Brain microvascular endothelial cell (primary cell): Measurements from ENCODE around the gene ARHGEF39.
"Not testable (repeated sequence)": the region's sequence is repeated elsewhere in the genome, so short reads cannot be mapped to it uniquely, and the experiment has no call there.

Experiments
- DNase-seq: peaks from one replicate; pipeline ENCODE4 v3.0.0-alpha.2; 2020
- H3K27ac ChIP-seq: fragments of 250-450 bp; sonication (Bioruptor Pico); 2 replicates; pipeline ENCODE4 v1.5.1; 2020; ENCODE audit warnings: mild to moderate bottlenecking, moderate library complexity
- H3K27me3 ChIP-seq: fragments of 250-450 bp; sonication (Bioruptor Pico); replicated peaks from 2 replicates; pipeline ENCODE4 v1.5.1; 2020; ENCODE audit warnings: mild to moderate bottlenecking
- H3K36me3 ChIP-seq: fragments of 250-450 bp; sonication (Bioruptor Pico); replicated peaks from 2 replicates; pipeline ENCODE4 v1.5.1; 2020; ENCODE audit warnings: mild to moderate bottlenecking
- H3K4me3 ChIP-seq: 2 replicates; pipeline ENCODE4 v1.5.1; 2011; ENCODE audit warnings: low read depth, mild to moderate bottlenecking, control low read depth, low read length, moderate library complexity
- CTCF ChIP-seq: IDR thresholded peaks from 2 replicates; pipeline ENCODE4 v1.5.1; 2011; ENCODE audit warnings: low read depth, mild to moderate bottlenecking, moderate library complexity, low read length, control low read depth, inconsistent platforms; ENCODE audit errors: missing control alignments
- in situ Hi-C: cut with HindIII; loops from 2 replicates; pipeline ENCODE4 v1.10.0; 2017; ENCODE audit warnings: low sequenced_read_pairs, low pct_ligation_motif_present

The ARHGEF39 gene

GRCh38 chr9:35650341-35651158 is 14.4 kb downstream of the ARHGEF39 start, which contains the start of gene SIT1:
Gene SIT1, minus strand, starts transcription at chr9:35650931. Its CDS starts 78 bp downstream, at chr9:35650853.
- Histone ChIP-seq H3K36me3 (no peaks in the 10 kb centered on the region), H3K27me3 (no peaks in the 10 kb centered on the region), H3K27ac (no peak within 1 kb of the TSS), H3K4me3 (no peak within 1 kb of the TSS)
- in situ Hi-C loops, result no loop called here
- no peak for TF ChIP-seq CTCF
- DNase-seq, result no peak

GRCh38 chr9:35649431-35650340 is 15.3 kb downstream of the ARHGEF39 start:
- DNase-seq, result no peak
- Histone ChIP-seq H3K27ac (no peak overlapping the region), H3K4me3 (no peak overlapping the region), H3K27me3 (no peaks in the 10 kb centered on the region), H3K36me3 (no peaks in the 10 kb centered on the region)
- in situ Hi-C loops, result no loop called here
- no peak for TF ChIP-seq CTCF

- TF ChIP-seq CTCF, result peak; percentile 82
- DNase-seq, result peak; percentile 81
- Histone ChIP-seq H3K4me3 (peak overlapping the region; percentile 71), H3K36me3 (no peaks in the 10 kb centered on the region), H3K27me3 (no peaks in the 10 kb centered on the region), H3K27ac (no peak overlapping the region)
- in situ Hi-C loops, result no loop called here
These were observed 18.3 kb downstream of the ARHGEF39 start for GRCh38 chr9:35646533-35647265.

- Histone ChIP-seq H3K27ac (no peak overlapping the region), H3K27me3 (no peaks in the 10 kb centered on the region), H3K36me3 (no peaks in the 10 kb centered on the region), H3K4me3 (peak overlapping the region; percentile 71)
- TF ChIP-seq CTCF, result peak; percentile 40
- in situ Hi-C loops, result no loop called here
- no peak for DNase-seq
These were observed 18.9 kb downstream of the ARHGEF39 start for GRCh38 chr9:35646153-35646532.

GRCh38 chr9:35645736-35646135 is 19.3 kb downstream of the ARHGEF39 start:
- H3K27me3 ChIP-seq, DNase-seq, H3K36me3 ChIP-seq, in situ Hi-C loops, H3K27ac ChIP-seq: not testable (repeated sequence)
- H3K4me3 ChIP-seq, result peak overlapping the region; percentile 71
